GM23338 (cell line): ENCODE data around the gene IRS1. TPM values are rescaled to one million over a fixed set of nuclear protein-coding genes. Genes with fewer than 3 reads are reported as not detected.

Source experiments
- ATAC-seq: fragments of 200-7000 bp; cut with Tn5 transposase; 3 replicates; pipeline ENCODE4 v1.9.1; 2020
- DNase-seq: peaks from one replicate; pipeline ENCODE4 v3.0.0-alpha.2; 2015; ENCODE audit warnings: low spot score
- H2AFZ ChIP-seq: fragments of 200-600 bp; sonication (generic); 2 replicates; pipeline ENCODE4 v1.8.0; 2016; ENCODE audit warnings: antibody characterized with exemption, mild to moderate bottlenecking, moderate library complexity
- H3F3A ChIP-seq: fragments of 200-600 bp; sonication (generic); replicated peaks from 2 replicates; pipeline ENCODE4 v1.8.0; 2017; ENCODE audit warnings: antibody characterized with exemption, mixed run types, low read depth
- H3K27ac ChIP-seq: fragments of 200-600 bp; sonication (generic); 2 replicates; pipeline ENCODE4 v1.6.1; 2016; ENCODE audit warnings: low read depth
- H3K27me3 ChIP-seq: fragments of 200-600 bp; sonication (generic); 2 replicates; pipeline ENCODE4 v1.8.0; 2016; ENCODE audit warnings: mild to moderate bottlenecking, mixed run types, moderate library complexity; ENCODE audit not compliant: insufficient read depth
- H3K36me3 ChIP-seq: fragments of 200-600 bp; sonication (generic); 2 replicates; pipeline ENCODE4 v1.8.0; 2016; ENCODE audit warnings: mild to moderate bottlenecking; ENCODE audit not compliant: insufficient read depth
- H3K4me1 ChIP-seq: fragments of 200-600 bp; sonication (generic); 2 replicates; pipeline ENCODE4 v1.8.0; 2016; ENCODE audit warnings: mild to moderate bottlenecking, moderate library complexity; ENCODE audit not compliant: insufficient read depth
- H3K4me2 ChIP-seq: fragments of 200-600 bp; sonication (generic); 2 replicates; pipeline ENCODE4 v1.7.1; 2017; ENCODE audit warnings: mixed run types
- H3K4me3 ChIP-seq: fragments of 200-600 bp; sonication (generic); 2 replicates; pipeline ENCODE4 v1.6.1; 2016; ENCODE audit warnings: mixed run types
- H3K79me2 ChIP-seq: fragments of 200-600 bp; sonication (generic); replicated peaks from 2 replicates; pipeline ENCODE4 v1.8.0; 2017; ENCODE audit warnings: mild to moderate bottlenecking; ENCODE audit not compliant: insufficient read depth
- H3K9me2 ChIP-seq: fragments of 200-600 bp; sonication (generic); 2 replicates; pipeline ENCODE4 v1.8.0; 2017; ENCODE audit not compliant: insufficient read depth
- H4K20me1 ChIP-seq: fragments of 200-600 bp; sonication (generic); replicated peaks from 2 replicates; pipeline ENCODE4 v1.8.0; 2017; ENCODE audit warnings: mild to moderate bottlenecking; ENCODE audit not compliant: insufficient read depth
- H3K27ac Mint-ChIP-seq: 2 replicates; pipeline ENCODE4 v1.8.0; 2020; ENCODE audit warnings: inconsistent platforms, mild to moderate bottlenecking, moderate library complexity, mixed read lengths
- H3K27me3 Mint-ChIP-seq: 3 replicates; pipeline ENCODE4 v1.8.0; 2022; ENCODE audit warnings: low read depth, mild to moderate bottlenecking, moderate library complexity, mixed read lengths, inconsistent platforms; ENCODE audit not compliant: insufficient read depth, poor library complexity
- H3K36me3 Mint-ChIP-seq: 3 replicates; pipeline ENCODE4 v1.8.0; 2021; ENCODE audit warnings: low read depth, mild to moderate bottlenecking, inconsistent platforms, moderate library complexity, mixed read lengths
- H3K4me1 Mint-ChIP-seq: 3 replicates; pipeline ENCODE4 v1.8.0; 2020; ENCODE audit warnings: mild to moderate bottlenecking, inconsistent platforms, mixed read lengths
- H3K4me3 Mint-ChIP-seq: 3 replicates; pipeline ENCODE4 v1.8.0; 2021; ENCODE audit warnings: moderate library complexity, mild to moderate bottlenecking, inconsistent platforms, mixed read lengths
- H3K9me3 Mint-ChIP-seq: 3 replicates; pipeline ENCODE4 v1.8.0; 2020; ENCODE audit warnings: moderate library complexity, mild to moderate bottlenecking, inconsistent platforms, mixed read lengths
- CREB1 ChIP-seq: fragments of 250-450 bp; sonication (Bioruptor Pico); IDR thresholded peaks from 2 replicates; pipeline ENCODE4 v1.5.0; 2020; ENCODE audit warnings: low read depth, mild to moderate bottlenecking, moderate library complexity
- EZH2 ChIP-seq: fragments of 200-600 bp; sonication (generic); IDR thresholded peaks from one replicate; pipeline ENCODE4 v1.8.0; 2017; ENCODE audit warnings: antibody characterized with exemption, mild to moderate bottlenecking, low read depth; ENCODE audit not compliant: unreplicated experiment
- EZH2phosphoT487 ChIP-seq: fragments of 200-600 bp; sonication (generic); IDR thresholded peaks from one replicate; pipeline ENCODE4 v1.8.1; 2018; ENCODE audit warnings: antibody characterized with exemption; ENCODE audit not compliant: unreplicated experiment
- JUNB ChIP-seq: IDR thresholded peaks from one replicate; pipeline ENCODE4 v1.6.1; 2016; ENCODE audit warnings: antibody characterized with exemption; ENCODE audit not compliant: unreplicated experiment
- NANOG ChIP-seq: IDR thresholded peaks from 2 replicates; pipeline ENCODE4 v1.6.1; 2016; ENCODE audit warnings: antibody characterized with exemption, borderline replicate concordance
- POLR2AphosphoS5 ChIP-seq: IDR thresholded peaks from 2 replicates; pipeline ENCODE4 v1.6.1; 2016; ENCODE audit warnings: antibody characterized with exemption, low read depth
- STAT1 ChIP-seq: IDR thresholded peaks from one replicate; pipeline ENCODE4 v1.6.1; 2016; ENCODE audit warnings: antibody characterized with exemption; ENCODE audit not compliant: unreplicated experiment
- ZNF114 ChIP-seq: fragments of 250-450 bp; sonication (Bioruptor Pico); IDR thresholded peaks from 2 replicates; pipeline ENCODE4 v1.5.0; 2020; ENCODE audit warnings: mild to moderate bottlenecking, moderate library complexity
- ZNF331 ChIP-seq: fragments of 250-450 bp; sonication (Bioruptor Pico); IDR thresholded peaks from 2 replicates; pipeline ENCODE4 v1.5.0; 2020; ENCODE audit warnings: low read depth, mild to moderate bottlenecking, moderate library complexity
- polyA plus RNA-seq: library from polyadenylated mRNA; unstranded; fragments of >200 nt; fragmentation: Nextera tagmentation; extraction: Ambion mirVana; gene quantifications from 2 replicates; pipeline ENCODE4 v1.2.1, GENCODE V29; 2016
- total RNA-seq: library from RNA; depleted of rRNA; stranded (reverse); fragments of >200 nt; shearing (Covaris generic); gene quantifications from 2 replicates; pipeline ENCODE4 v1.2.3, GENCODE V29; 2014
- TF ChIP-seq, protein P1 (sequence below): IDR thresholded peaks from one replicate; pipeline ENCODE4 v1.6.1; 2018; ENCODE audit warnings: antibody characterized with exemption; ENCODE audit not compliant: unreplicated experiment
- TF ChIP-seq, protein P2 (sequence below), 2 experiments: fragments of 200-600 bp in 1 of 2; sonication (generic) in 1 of 2; conservative IDR thresholded peaks; 2 replicates each; pipeline versions ENCODE4 v1.5.1 to v1.6.1; 2016 to 2017; ENCODE audit warnings: antibody characterized with exemption in 2 of 2, low read depth in 2 of 2, mild to moderate bottlenecking in 2 of 2, moderate library complexity in 1 of 2
- TF ChIP-seq, protein P3 (sequence below): fragments of 250-450 bp; sonication (Bioruptor Pico); IDR thresholded peaks from 2 replicates; pipeline ENCODE4 v1.5.0; 2020; ENCODE audit warnings: mild to moderate bottlenecking, moderate library complexity

The IRS1 gene
- total and polyA plus RNA-seq, 2 experiments from 2014 or later, result 6.9 to 26.2 TPM

DNA sequence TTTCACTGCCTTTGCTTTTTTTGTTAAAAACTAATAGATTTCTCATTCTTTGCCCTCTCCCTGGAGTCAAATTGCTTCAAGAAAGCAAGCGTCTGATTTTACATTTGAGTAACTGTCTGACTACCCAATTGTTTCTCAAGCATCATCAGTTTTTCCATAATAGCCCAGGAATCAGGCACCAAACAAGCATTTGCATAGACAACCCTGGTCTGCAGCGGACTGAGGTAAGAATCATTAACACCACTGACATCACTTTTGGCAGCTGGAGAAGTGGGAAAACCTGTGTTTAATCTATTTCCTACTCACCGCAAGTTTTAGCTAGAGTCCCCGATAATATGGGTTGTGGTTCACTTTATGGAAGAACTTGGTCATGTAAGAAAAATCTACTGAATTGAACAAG lies 55.7 kb downstream of the IRS1 start:
- peaks cover 12% of the 10 kb centered on the region; the same call in 2 of the 3 replicates for H3K36me3 Mint-ChIP-seq
- Histone ChIP-seq H3K4me1 (peaks cover 20% of the 10 kb centered on the region), H2AFZ (no peak overlapping the region), H4K20me1 (no peaks in the 10 kb centered on the region), H3K4me2 (peak overlapping the region; percentile 61), H3K9me2 (no peaks in the 10 kb centered on the region), H3K36me3 (no peaks in the 10 kb centered on the region), H3K27ac (no peak overlapping the region), H3K4me3 (no peak overlapping the region), H3K27me3 (no peaks in the 10 kb centered on the region), H3K79me2 (peaks cover 9% of the 10 kb centered on the region; the same call in 1 of the 2 replicates), H3F3A (no peaks in the 10 kb centered on the region)
- no peak overlapping the region for H3K4me3 Mint-ChIP-seq
- H3K27me3 Mint-ChIP-seq, result no peaks in the 10 kb centered on the region
- no peak for DNase-seq
- H3K27ac Mint-ChIP-seq, result no peak overlapping the region
- TF ChIP-seq CREB1 (CRISPR knock-in tag), result no peak
- TF ChIP-seq EZH2phosphoT487, result no peak
- no peak for TF ChIP-seq EZH2
- no peak for TF ChIP-seq NANOG
- TF ChIP-seq ZNF331 (CRISPR knock-in tag), result no peak
- TF ChIP-seq ZNF114 (CRISPR knock-in tag), result no peak
- TF ChIP-seq, protein P1, sequence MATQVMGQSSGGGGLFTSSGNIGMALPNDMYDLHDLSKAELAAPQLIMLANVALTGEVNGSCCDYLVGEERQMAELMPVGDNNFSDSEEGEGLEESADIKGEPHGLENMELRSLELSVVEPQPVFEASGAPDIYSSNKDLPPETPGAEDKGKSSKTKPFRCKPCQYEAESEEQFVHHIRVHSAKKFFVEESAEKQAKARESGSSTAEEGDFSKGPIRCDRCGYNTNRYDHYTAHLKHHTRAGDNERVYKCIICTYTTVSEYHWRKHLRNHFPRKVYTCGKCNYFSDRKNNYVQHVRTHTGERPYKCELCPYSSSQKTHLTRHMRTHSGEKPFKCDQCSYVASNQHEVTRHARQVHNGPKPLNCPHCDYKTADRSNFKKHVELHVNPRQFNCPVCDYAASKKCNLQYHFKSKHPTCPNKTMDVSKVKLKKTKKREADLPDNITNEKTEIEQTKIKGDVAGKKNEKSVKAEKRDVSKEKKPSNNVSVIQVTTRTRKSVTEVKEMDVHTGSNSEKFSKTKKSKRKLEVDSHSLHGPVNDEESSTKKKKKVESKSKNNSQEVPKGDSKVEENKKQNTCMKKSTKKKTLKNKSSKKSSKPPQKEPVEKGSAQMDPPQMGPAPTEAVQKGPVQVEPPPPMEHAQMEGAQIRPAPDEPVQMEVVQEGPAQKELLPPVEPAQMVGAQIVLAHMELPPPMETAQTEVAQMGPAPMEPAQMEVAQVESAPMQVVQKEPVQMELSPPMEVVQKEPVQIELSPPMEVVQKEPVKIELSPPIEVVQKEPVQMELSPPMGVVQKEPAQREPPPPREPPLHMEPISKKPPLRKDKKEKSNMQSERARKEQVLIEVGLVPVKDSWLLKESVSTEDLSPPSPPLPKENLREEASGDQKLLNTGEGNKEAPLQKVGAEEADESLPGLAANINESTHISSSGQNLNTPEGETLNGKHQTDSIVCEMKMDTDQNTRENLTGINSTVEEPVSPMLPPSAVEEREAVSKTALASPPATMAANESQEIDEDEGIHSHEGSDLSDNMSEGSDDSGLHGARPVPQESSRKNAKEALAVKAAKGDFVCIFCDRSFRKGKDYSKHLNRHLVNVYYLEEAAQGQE, result no peak
- TF ChIP-seq, protein P2, sequence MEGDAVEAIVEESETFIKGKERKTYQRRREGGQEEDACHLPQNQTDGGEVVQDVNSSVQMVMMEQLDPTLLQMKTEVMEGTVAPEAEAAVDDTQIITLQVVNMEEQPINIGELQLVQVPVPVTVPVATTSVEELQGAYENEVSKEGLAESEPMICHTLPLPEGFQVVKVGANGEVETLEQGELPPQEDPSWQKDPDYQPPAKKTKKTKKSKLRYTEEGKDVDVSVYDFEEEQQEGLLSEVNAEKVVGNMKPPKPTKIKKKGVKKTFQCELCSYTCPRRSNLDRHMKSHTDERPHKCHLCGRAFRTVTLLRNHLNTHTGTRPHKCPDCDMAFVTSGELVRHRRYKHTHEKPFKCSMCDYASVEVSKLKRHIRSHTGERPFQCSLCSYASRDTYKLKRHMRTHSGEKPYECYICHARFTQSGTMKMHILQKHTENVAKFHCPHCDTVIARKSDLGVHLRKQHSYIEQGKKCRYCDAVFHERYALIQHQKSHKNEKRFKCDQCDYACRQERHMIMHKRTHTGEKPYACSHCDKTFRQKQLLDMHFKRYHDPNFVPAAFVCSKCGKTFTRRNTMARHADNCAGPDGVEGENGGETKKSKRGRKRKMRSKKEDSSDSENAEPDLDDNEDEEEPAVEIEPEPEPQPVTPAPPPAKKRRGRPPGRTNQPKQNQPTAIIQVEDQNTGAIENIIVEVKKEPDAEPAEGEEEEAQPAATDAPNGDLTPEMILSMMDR (conservative IDR thresholded peaks at IDR 0.05; ENCODE audit: low read depth in 2 of 2), result no peak
- no peak for TF ChIP-seq POLR2AphosphoS5
- TF ChIP-seq STAT1, result no peak
- TF ChIP-seq JUNB, result no peak
- TF ChIP-seq, protein P3, sequence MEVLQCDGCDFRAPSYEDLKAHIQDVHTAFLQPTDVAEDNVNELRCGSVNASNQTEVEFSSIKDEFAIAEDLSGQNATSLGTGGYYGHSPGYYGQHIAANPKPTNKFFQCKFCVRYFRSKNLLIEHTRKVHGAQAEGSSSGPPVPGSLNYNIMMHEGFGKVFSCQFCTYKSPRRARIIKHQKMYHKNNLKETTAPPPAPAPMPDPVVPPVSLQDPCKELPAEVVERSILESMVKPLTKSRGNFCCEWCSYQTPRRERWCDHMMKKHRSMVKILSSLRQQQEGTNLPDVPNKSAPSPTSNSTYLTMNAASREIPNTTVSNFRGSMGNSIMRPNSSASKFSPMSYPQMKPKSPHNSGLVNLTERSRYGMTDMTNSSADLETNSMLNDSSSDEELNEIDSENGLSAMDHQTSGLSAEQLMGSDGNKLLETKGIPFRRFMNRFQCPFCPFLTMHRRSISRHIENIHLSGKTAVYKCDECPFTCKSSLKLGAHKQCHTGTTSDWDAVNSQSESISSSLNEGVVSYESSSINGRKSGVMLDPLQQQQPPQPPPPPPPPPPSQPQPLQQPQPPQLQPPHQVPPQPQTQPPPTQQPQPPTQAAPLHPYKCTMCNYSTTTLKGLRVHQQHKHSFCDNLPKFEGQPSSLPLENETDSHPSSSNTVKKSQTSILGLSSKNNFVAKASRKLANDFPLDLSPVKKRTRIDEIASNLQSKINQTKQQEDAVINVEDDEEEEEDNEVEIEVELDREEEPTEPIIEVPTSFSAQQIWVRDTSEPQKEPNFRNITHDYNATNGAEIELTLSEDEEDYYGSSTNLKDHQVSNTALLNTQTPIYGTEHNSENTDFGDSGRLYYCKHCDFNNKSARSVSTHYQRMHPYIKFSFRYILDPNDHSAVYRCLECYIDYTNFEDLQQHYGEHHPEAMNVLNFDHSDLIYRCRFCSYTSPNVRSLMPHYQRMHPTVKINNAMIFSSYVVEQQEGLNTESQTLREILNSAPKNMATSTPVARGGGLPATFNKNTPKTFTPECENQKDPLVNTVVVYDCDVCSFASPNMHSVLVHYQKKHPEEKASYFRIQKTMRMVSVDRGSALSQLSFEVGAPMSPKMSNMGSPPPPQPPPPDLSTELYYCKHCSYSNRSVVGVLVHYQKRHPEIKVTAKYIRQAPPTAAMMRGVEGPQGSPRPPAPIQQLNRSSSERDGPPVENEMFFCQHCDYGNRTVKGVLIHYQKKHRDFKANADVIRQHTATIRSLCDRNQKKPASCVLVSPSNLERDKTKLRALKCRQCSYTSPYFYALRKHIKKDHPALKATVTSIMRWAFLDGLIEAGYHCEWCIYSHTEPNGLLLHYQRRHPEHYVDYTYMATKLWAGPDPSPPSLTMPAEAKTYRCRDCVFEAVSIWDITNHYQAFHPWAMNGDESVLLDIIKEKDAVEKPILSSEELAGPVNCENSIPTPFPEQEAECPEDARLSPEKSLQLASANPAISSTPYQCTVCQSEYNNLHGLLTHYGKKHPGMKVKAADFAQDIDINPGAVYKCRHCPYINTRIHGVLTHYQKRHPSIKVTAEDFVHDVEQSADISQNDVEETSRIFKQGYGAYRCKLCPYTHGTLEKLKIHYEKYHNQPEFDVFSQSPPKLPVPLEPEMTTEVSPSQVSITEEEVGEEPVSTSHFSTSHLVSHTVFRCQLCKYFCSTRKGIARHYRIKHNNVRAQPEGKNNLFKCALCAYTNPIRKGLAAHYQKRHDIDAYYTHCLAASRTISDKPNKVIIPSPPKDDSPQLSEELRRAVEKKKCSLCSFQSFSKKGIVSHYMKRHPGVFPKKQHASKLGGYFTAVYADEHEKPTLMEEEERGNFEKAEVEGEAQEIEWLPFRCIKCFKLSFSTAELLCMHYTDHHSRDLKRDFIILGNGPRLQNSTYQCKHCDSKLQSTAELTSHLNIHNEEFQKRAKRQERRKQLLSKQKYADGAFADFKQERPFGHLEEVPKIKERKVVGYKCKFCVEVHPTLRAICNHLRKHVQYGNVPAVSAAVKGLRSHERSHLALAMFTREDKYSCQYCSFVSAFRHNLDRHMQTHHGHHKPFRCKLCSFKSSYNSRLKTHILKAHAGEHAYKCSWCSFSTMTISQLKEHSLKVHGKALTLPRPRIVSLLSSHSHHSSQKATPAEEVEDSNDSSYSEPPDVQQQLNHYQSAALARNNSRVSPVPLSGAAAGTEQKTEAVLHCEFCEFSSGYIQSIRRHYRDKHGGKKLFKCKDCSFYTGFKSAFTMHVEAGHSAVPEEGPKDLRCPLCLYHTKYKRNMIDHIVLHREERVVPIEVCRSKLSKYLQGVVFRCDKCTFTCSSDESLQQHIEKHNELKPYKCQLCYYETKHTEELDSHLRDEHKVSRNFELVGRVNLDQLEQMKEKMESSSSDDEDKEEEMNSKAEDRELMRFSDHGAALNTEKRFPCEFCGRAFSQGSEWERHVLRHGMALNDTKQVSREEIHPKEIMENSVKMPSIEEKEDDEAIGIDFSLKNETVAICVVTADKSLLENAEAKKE (CRISPR knock-in tag), result no peak
- ATAC-seq, result no peak
- H3K4me1 Mint-ChIP-seq, result peaks cover 28% of the 10 kb centered on the region; the same call in 2 of the 3 replicates
- no peaks in the 10 kb centered on the region; the same call in 2 of the 3 replicates for H3K9me3 Mint-ChIP-seq
